HG03103 (cell line): Measurements from ENCODE around the gene OVOL2.

ENCODE experiments used
- ATAC-seq: cut with Tn5 transposase; IDR thresholded peaks from one replicate; pipeline ENCODE4 v1.9.1; 2021; ENCODE audit warnings: low read depth; ENCODE audit not compliant: unreplicated experiment

OVOL2 gene

GRCh38 chr20:17992224-17992637 is 65.5 kb downstream of the OVOL2 start:
- no peak for ATAC-seq

- no peak for ATAC-seq
Observed at GRCh38 chr20:17990278-17990972, 67.3 kb downstream of the OVOL2 start.

GRCh38 chr20:17987988-17988387 is 69.7 kb downstream of the OVOL2 start:
- ATAC-seq, result no peak

DNA sequence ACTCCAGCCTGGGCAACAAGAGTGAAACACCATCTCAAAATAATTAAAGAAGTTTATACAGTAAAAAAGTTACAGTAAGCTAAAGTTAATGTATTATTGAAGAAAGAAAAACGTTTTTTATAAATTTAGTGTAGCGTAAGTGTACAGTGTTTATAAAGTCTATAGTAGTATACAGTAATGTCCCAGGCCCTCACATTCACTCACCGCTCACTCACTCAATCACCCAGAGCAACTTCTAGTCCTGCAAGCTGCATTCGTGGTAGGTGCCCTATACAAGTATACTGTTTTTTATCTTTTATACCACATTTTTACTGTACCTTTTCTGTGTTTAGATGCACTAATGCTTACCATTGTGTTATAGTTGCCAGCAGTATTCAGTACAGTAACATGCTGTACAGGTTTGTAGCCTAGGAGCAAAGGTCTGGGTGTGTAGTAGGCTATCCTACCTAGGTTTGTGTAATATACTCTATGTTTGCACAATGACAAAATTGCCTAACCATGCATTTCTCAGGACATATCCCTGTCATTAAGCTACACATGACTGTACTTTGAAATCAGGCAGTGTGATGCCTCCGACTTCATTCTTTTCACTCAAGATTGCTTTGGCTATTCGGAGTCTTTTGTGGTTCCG is 72.2 kb downstream of the OVOL2 start:
- no peak for ATAC-seq

DNA sequence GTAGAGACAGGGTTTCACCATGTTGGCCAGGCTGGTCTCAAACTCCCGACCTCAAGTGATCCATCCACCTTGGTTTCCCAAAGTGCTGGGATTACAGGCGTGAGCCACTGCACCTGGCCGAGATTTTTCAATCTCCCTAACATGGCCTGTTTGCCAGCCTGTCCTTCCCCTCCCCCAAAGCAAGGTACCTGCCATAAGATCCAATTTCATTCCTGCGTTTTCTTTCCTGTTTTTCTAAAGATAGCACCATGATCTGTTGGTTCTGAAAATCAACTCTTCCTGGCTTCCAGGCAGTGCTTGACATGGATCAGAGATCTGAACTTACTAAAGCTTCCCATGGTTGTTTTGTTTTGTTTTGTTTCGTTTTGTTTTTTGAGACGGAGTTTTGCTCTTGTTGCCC is 81.4 kb downstream of the OVOL2 start:
- no peak for ATAC-seq
